CD4-positive, alpha-beta T cell treated with Interleukin-4 for 4 hours (primary cell): Measurements from ENCODE around the gene TMEM140.
"Not testable (repeated sequence)": the region's sequence is repeated elsewhere in the genome, so short reads cannot be mapped to it uniquely, and the experiment has no call there.

Experiments
- DNase-seq: peaks from one replicate; pipeline ENCODE4 v3.0.0-alpha.2; 2020

The TMEM140 gene

DNA sequence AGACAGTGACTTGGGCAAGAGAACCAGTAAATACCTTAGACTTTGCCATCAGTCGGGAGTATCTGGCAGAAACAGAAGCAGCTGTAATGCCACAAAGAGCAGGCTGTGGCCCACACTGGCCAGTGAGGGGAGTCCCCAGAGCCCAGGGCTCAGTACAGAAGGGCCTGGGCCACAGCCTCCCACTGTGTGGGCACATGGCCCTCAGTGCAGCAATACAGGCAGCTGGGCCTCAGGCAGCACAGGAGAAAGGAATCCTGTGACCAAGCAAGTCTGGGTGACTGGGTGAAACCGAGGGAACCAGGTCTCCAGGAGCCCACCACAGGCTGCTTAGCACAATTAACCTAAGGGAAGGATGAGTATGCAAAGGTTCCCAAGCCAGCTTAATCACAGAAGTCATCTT is 49.5 kb downstream of the TMEM140 start:
- DNase-seq: no peak

DNA sequence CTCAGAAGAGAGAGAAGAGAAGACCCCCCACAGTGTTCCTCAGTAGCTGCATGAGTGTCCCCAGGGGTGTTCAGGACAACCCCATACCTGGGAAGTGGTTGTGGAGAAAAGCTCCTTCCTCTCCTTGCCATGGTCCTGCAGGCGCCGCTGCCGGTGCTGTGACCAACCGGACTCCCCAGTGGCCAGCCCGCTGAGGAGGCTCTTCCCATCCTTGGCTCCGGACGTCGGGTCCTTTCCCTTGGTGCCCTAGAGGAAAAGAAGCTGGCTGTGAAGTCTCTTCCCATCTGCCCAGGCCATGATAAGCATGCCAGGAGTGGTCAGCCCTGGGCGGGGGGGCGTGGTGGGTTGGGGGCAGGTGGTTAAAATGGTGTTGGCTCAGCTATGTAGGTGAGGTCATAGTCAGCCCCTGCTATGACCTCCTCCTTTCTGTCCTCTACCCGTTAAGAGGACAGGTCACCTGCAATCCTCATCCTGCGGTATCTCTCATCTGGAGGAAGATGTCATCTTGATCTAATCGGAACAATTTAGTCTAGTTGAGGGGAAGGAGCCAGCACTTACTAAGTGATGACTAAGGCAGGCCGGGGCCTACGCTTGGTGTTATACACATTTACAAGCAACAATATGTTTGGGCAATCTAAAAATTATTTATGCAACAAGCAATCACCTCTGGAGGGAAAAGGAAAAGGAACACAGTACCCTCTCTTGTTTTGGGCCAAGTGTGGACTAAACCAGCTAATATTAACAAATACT is 50.2 kb downstream of the TMEM140 start:
- DNase-seq: no peak

DNA sequence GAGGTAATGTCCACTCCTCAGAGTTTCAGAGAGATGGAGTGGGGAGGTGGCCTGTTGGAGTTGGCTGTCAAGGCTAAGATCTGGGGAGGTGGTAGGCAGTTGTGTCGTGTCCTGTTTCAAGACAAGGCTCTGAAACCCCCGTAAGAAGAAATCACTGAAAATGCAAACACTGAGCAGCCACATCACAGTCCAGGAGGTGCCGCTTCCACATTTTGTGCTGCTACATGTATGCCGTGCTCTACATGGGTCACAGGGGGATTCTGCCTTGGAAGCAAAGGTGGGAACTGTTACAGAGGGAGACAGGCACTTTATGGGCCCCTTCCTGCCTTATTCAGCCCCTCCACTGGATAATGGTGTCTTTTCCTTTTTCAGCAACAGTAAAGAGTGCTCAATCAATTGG is 51.6 kb downstream of the TMEM140 start:
- no peak for DNase-seq

DNA sequence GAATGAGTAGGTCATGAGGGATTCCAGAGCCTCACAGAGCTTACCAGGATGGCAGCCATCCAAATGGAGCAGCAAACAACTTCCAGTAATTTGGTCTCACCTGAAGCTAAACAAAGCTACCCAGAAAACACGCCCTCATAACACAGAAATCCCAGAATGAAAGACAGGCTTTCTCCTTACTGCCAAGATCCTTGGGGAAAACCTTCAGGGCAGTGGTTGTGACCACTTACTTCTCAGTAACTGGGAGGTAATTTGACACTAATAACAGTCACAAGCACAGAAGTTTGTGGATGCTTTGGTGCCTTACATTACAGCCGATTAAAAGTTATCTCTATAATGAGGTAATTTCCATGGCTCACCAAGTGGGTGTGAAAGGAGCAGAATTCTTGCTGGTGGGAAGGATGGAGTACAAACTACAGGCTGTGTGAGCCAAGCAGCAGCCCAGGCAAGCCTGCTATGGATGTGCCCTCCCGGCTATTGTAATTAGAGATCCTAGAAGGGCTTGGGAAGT is 53.0 kb downstream of the TMEM140 start:
- DNase-seq: no peak

DNA sequence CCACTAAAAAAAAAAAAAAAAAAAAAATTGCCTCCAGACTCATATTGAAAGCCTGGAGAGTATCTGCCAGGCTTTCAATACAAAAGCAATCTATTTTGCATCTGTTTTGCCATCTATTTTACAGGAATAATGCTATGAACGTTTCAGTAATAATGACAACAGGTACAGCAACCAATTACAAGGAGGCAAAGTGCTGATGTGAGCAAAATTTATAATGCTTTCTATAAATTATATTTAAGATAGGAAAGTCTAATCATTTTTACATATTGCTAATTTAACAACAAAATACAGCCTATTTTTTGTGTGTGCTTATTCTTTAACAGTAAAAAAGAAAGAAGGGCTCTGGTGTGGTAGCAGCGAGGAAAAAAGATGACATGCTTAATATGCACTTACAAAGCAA is 53.5 kb downstream of the TMEM140 start:
- DNase-seq: no peak

DNA sequence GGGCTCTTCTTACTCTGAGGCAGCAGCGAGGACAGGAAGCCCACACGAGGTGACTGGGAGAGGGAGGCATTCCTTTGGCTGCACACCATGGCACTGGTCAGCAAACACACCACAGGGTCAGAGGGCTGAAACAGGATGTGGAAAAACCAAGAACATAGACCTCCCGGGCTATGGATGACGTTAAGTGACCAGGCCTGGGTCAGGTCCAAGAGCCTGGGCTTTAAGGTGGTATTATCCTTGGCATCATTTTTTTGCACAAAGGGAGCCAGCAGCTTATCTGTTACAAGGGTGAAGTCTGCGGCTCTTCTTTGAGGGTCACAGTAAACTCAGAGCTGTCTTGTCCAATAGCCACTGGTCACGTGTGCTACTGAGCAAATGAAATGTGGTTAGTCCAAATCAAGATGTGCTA is 56.5 kb downstream of the TMEM140 start:
- no peak for DNase-seq

DNA sequence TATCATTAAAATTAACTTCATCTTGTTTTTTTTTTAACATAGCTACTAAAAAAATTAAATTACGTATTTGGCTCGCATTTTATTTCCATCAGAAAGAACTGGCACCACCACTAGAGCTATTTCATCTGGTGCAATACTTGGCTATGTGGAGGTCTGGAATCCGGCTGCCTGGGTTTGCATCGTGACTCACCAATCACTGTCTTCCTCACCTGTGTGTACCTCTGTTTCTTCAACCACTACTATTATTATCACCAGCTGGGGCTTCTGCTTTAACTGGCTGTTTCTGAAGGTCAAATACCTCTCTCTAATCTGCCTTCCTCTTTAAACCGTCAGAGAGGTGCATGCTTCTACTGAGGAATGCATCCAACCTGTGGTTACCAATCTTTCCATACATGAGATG is 57.0 kb downstream of the TMEM140 start:
- DNase-seq: no peak

DNA sequence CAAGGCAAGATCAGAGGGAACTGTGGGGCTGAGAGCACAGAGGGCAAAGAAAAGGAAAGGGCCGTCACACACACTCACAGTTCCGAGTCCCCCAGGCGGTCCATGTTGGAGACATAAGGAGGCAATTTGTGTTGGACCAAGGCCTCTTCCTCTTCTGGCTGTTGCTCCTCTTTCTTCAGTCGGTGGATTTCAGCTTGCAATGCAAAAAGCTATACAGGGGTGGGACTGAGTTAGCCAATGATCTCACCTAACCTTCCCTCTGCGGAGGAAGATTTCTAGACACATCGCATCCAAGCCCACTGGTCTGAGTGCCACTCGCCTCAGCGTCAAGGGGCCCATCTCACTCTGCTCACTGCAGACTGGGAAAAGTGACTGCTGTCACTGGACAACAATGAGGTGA is 58.0 kb downstream of the TMEM140 start:
- no peak for DNase-seq

DNA sequence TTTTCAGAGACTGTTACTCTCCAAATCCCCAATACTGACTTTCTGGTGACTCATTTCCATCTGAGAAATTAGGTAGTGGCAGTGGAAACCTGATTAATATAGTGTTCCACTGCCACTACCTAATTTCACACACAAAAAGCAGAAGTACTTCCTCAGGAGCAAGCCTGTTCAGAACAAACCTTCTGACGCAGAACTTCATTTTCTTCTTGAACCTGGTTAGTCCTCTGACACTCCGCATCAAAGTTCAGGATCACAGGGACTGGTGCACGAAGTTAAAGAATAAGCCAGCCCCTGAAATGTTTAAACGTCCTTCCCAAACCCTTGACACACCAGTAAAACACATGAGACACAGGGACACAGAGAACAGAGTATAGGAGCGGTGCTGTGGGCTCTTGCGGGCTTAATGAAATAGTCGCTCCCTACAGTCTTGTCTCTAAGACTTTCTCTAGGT is 59.1 kb downstream of the TMEM140 start:
- no peak for DNase-seq

DNA sequence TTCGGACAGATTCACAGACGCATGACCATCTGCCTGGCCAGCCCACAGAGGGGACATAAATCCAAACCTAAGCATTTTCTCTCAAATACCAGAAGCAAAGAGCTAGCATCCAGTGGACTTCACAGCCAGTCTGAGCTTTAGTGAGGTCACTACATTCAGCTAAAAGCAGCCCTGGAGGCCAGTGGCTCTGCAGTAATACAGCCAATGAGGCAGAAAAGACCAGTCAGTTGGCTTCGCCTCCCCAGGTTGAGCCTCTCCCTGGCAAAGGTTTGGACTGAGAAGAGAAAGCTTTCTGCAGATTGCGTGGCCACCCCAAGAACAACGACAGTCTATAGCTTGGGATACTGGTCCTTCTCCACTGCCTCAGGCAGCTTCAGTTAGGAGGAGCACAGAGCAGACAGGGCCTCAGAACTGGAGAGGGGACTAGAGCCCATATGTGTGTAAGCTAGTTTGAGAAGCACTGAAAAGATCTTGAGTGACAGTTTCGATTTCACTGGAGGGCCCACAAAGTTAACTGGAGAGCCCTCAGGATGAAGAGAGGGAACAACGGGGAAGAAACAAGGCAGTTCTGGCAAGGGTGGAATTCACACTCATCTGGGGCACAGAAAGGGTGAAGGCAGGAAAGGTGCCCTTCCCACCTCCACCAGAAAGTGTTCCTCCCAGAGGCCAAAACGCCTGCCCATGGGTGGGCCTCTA is 59.7 kb downstream of the TMEM140 start:
- no peak for DNase-seq

DNA sequence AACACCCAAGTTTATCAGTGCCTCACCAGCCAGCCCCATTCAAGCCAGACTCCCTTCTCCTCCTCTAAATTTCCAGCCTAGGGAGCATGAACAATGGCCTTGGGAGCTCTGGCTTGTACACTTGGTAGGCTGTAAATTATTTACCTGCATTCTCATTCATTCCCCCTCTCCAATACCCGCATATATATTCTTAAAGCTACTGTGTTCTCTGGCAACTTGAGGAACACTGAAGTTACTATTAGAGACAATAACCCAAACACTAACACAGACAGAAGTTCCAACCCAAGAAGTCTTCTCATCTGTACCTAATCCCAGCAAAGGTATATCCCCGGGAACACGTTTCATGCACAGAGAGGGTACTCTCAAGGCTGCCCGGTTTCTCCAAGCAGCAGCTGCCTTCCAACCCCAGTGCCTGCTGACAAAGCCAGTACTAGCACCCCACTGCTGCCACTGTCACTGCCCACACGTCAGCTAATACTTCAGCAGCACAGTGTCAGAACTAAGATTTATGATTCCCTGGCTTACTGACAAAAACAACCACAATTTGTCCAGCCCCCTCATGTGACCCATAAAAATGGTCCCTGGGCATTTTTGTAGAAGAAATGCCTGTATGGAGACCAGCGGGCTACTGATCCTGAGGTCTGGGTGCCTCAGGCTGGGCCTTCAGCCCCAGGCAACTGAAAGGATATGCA is 60.4 kb downstream of the TMEM140 start:
- no peak for DNase-seq

DNA sequence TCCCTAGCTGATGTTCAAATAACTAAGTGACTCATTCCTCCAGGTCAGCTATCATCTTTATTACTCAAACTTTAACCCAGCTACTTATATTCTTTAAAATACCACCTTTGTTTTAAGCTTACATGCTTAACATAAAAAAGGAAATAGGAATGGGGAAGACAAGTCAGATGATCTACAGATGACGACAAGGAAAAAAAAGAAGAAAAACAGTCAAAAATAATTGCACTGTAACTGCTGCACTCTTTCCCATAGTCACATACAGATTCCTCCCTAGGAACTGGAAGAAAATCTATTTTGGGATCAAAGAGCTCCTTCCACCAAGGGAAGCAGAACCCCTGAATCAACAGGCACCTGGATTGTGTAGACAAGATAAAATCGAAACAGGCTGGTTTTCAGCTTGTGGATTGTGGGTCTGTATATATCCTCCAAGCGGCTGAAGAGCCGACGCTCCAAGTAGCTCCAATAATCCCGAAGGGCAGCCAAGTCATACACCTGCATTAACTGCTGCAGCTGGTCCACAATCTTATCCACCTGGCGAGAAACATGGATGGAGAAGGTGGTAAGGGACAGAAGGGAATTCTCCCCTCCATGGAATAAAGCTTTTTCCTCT is 61.5 kb downstream of the TMEM140 start:
- no peak for DNase-seq

DNA sequence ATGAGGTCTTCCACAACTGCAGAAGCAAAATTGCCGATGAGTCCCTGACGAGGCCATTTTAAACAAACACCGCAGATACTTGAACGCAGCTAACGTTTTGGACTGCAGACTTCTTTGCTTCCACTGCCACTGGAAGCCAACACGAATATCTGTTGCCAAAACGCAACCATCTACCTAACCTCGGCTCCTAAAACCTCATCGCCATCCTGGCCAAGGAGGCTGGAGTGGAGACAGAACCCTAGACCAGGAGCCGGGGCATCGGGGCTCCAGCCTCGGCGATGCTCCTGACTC is 63.0 kb downstream of the TMEM140 start:
- DNase-seq: peak; percentile 10

DNA sequence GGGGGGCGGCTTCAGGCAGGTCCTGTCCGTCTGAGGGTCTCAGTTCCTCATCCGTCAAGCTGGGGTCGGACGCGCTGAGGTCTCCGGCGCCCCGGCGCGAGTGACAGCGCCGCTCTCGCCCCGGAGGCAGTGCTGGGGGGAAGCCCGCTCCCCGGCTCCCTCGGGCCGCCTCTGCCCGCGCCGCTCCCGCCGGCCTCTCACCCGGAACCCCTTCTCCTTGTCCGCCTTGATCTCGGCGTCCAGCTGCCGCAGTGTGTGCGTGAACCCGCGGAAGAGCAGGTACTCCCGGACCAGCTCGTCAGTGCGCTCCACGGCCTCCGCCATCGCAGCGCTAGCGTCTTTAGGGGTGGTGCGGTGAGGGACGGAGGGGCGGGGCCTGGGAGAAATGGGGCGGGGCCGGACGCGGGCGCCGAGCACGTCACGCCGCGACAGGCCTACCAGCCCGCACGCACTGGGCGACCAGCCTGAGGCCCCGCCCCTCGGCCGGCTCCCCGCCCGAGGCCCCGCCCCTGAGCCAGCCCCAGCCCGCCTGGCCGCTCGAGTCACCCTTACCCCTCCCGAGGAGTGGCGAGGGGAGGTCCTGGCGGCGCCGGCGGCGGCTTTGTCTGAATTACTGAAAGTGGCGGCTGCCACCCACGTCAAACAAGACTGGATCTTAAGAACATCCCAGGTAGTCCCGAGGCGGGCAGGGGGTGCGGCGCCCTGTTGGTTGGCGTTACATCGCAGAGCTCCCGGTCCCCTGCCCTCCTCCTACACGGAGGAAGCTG is 63.5 kb downstream of the TMEM140 start, which contains the start of gene WDR91:
Gene WDR91, minus strand, starts transcription at position 348 of the 767 bp plus-strand sequence. Its CDS starts 24 bp downstream, at position 324.
- DNase-seq: peak; percentile 95

DNA sequence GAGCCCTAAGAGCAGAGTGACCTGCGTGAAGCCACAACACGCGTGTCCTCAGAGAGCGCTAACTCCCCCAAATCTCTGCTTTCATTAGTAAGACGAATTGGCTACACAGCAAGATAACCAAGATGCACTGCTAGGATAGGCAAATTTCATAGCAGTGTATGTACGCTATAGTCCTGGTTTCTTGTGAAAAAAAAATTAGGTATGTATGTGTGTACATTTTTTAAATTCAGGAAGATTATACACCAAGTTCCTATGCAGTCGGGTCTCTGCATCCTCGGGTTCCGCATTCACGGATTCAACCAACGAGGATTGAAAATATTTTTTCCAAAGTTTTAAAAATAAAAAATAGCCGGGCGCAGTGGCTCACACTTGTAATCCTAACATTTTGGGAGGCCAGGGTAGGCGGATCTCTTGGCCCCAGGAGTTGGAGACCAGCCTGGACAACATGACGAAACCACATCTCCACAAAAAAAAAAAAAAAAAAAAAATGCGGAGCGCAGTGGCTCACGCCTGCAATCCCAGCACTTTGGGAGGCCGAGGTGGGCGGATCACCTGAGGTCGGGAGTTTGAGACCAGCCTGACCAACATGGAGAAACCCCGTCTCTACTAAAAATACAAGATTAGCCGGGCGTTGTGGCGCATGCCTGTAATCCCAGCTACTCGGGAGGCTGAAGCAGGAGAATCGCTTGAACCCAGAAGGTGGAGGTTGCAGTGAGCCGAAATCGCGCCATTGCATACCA is 64.2 kb downstream of the TMEM140 start:
- not testable (repeated sequence) for DNase-seq

DNA sequence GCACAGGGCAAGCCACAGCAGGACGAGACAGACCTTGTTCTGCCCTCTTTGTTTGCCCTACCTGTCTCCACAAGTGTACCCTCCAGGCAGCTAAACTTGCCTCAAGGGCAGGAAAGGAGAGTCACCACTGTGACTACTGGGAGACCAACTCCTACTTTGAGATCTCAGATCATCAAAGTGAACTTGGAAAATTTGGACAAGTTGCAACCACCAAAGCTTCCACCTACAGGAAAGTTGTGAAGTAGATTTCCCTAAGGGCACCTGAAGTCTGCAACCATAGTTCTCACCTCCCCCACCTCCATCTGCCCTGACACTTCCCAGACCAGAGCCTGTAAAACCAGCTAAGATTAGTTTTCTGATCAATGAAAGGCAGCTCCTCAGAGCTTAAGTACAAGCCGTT is 66.0 kb downstream of the TMEM140 start:
- no peak for DNase-seq

DNA sequence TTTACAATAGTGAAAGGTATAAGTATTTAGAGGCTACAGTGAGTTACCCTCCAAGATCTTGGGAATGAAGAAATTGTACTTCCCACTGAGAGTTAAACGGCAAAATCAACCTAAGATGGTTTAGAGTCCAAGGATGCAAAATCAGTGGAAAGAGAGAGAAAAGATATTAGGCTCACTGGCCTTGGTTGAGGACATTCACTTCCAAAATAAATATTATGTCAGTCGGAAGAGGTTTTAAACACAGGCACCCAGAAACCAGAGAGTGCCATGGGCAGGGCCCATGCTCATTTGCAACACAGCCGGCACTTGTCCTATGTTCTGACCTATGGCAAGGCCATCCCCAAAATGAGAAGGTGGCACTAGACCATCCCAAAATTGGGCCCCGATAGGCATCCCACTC is 67.3 kb downstream of the TMEM140 start:
- no peak for DNase-seq

DNA sequence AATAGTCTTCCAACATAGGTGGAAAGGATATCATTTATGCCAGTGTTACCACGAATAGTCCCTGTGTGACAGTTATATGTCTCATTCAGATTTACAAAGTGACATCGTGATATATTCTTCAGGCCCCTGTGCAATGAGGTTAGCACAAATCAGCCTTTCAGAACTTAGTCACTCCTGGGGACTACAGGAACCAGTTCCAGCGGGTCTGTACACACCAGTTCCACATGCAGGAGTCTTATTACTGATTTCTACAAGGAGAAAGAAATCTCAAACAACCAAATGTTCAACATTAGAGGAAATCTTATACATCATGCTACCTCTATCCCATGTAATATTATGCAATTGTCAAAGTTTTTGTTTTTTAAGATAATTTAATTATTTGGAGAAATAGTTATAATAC is 67.8 kb downstream of the TMEM140 start:
- no peak for DNase-seq
